ENCODE data around the gene SLC49A4.

Gene SLC49A4

DNA sequence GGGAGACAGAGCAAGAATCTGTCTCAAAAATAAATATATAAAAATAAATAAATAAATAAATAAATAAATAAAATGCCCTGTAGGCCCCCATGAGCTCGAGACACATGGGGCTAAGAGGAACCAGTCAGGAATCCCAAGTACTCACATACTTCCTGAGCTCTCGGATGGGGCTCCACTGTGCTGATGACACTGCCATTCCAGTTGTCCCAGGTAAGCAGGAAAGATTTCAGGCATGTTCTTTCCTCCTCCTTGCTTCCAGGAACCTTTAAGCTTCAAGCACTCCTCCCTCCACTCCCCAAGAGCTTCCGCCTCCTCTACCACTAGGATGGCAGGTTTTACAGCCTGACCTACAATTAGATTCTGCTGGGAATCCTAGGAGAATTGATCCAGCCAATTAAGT lies 113.4 kb downstream of the SLC49A4 start:
- no peak for DNase-seq (ENCODE audit: low read depth in 2 of 2)

DNA sequence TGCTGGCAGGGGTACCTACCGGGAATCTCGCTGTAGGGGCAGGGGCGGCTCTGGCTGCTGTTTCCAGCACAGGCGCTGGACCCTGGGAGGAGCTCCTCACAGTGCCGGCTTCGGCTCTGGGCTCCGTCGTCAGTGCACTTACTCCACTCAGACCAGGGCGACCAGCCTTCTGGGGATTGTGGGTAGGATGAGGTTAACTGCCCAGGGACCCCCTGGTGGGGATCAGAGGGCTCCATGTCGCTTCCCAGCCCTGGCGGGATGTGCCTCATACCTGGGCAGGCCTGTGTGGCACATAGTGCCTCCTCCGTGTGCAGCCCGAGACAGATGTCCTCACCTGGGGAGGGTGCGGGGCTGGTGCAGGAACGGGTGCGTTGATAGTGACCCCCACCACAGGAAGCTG lies 117.0 kb downstream of the SLC49A4 start:
- no peak for DNase-seq (ENCODE audit: low read depth in 2 of 2)

GRCh38 chr3:122912772-122913538 lies 118.1 kb downstream of the SLC49A4 start:
- DNase-seq (ENCODE audit: low read depth in 2 of 2): no peak

DNA sequence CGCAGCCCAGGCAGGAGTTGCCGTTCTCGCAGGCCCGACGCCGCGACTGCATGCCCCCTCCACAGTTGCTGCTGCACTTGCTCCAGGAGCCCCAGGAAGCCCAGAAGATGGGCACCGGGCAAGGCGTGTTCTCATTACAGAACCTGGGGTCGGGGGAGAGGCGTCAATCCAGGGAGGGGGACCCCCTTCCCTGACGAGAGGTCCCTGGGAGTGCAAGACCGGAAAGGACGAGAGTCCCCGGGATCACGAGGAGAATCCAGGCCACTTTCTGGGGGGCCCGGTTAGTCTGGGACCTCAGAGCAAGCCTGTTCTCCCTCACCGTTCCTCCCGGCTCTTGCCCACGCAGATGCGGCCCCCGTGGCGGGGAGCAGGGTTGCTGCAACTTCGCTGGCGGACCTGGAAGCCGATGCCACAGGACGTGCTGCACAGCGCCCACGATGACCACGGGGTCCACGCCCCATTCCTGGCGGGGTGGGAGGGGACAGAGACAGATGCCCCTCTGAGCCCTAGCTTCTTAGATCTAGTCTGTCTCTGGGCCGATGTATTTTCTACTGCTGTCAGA lies 118.8 kb downstream of the SLC49A4 start:
- no peak for DNase-seq (ENCODE audit: low read depth in 2 of 2)

- DNase-seq (ENCODE audit: low read depth in 2 of 2): no peak
Observed at GRCh38 chr3:122915300-122916055, 120.6 kb downstream of the SLC49A4 start.

- no peak for DNase-seq (ENCODE audit: low read depth in 2 of 2)
Observed at GRCh38 chr3:122916084-122916483, 121.2 kb downstream of the SLC49A4 start.

- no peak for DNase-seq (ENCODE audit: low read depth in 2 of 2)
Observed at GRCh38 chr3:122916580-122916979, 121.7 kb downstream of the SLC49A4 start.

DNA sequence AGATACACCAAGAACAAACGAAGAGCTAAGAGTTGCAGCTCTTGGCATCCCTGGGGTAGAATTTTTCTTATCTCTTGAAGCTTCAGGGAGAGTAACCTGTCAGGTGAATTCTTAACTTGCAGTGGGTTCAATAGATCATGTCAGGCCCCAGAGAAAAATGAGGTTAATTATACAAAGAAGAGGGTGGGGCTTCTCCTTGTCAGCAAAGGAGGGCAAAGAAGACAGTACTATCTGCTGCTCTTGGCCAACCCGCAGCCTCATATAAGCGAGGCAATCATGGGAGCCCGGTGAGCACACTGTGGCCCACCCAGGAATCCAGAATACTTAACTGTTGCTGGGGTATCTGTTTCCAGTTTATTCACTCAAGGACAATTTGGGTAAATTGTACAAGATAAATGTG lies 122.5 kb downstream of the SLC49A4 start:
- no peak for DNase-seq (ENCODE audit: low read depth in 2 of 2)

- DNase-seq (ENCODE audit: low read depth in 2 of 2): no peak
Observed at GRCh38 chr3:122918576-122919290, 123.9 kb downstream of the SLC49A4 start.

- no peak for DNase-seq (ENCODE audit: low read depth in 2 of 2)
Observed at GRCh38 chr3:122919291-122919610, 124.4 kb downstream of the SLC49A4 start.

DNA sequence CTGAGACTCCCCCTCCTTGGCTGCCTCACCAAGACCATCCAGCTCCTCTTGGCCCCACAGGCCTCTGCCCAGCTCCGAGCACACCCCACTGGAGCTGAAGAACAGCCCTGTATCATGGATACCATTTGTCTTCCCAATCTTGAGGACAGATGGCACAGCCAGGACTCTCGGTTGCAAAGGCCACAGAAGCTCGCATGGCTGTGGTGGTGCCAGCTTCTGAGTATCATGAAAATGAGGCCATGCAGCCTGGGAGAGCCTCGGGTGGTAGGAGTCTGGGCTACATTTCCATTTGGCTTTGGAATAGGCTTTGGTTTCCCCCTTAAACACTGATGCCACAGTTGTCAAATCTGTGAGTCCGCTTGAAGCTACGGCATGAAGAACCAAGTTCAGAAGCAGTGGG lies 126.1 kb downstream of the SLC49A4 start:
- no peak for DNase-seq (ENCODE audit: low read depth in 2 of 2)

DNA sequence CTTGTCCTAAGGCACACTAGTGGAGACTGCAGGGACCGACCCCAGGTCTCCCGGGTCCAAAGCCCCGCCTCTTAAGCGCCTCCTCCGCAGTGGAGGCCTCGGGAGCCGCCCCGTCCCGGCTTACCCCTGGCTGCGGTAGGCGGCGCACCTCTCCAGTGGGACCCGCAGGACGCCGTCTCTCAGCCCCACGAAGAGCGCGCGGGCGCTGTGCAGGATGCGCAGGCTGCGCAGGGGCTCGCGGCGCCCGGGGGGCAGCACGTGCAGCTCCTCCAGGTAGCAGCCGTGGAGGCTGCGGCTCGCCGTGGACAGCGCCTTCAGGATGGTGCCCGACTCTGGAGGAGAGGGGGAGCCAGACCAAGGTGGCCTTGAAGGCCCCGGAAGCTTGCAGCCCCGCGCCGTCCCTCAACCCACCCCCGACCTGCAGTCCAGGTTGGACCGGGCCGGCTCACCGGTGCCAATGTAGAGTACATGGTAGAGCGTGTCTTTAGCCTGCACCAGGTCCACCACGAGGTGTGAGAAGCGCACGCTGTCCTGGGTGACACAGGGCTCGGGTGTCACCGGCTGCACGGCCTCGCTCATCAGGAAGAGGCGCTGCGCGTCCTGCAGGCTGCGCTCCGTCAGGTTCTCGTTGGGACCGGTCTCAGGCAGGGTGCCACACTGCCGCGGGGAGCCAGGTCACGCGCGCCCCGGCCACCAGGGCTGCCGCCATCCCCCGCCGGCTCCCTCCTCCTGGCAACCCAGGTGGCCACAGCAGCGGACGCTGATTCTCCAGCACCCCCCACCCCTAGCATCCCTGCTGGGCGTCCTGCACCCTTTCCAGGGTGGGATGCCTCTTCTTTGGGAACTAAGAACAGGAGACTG lies 127.2 kb downstream of the SLC49A4 start:
- DNase-seq (ENCODE audit: low read depth in 2 of 2): no peak

DNA sequence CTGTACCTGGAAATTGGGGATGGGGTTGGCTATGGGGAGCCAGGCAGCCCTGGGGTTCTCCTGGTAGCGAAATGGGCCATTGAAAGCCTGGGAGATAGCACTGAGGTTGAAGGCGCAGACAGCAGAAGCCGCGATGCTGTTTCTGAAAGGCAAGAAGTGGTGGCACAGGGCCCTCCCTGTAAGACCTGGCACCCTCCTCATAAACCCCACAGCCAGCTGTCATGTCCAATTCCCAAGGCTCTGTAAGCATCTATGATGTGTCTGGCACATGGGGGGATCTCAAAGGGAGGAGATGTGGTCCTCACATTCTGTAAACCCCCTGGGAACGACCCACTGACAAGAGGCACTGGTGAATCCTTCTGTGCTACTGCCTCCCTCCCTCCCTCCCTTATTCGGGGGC lies 128.7 kb downstream of the SLC49A4 start:
- DNase-seq (ENCODE audit: low read depth in 2 of 2): no peak

- no peak for DNase-seq (ENCODE audit: low read depth in 2 of 2)
Observed at GRCh38 chr3:122924056-122924455, 129.2 kb downstream of the SLC49A4 start.

DNA sequence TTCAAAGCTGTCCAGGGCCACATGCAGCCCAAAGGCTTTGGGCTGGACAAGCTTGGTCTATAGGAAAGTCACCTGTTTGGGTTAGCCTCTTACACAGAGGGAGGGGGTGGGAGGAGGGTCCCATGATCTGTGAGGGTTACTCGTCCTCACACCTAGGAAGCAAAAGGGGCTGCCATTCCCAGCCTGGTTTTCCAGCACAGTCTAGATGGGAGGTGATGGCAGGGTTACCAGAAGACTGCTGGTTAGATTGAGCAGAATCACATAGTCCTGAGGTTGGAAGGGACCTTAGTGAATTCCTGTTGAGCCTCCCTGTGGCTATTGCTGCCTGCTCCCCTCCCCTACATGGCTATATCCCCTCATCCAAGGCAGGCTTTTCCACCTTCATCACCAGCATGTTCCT lies 130.9 kb downstream of the SLC49A4 start:
- no peak for DNase-seq (ENCODE audit: low read depth in 2 of 2)

DNA sequence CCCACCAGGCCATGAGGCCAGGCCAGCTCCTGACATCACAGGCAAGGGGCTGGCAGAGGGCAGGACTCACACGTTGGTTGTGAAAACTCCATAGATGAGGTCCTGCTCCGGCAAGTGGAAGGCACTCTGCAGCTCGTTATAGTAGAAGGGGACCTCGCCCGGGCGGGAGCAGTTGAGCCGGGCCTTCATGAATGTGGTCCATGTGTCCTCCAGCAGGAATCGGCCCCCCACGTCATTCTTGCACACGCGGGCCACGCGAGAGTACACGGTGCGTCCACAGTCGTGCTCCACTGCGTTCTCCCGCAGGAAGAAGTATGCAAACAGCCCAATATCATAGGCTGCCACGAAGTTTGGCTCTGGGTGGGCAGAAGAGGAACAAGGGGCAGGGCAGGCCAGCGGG lies 131.5 kb downstream of the SLC49A4 start:
- no peak for DNase-seq (ENCODE audit: low read depth in 2 of 2)

DNA sequence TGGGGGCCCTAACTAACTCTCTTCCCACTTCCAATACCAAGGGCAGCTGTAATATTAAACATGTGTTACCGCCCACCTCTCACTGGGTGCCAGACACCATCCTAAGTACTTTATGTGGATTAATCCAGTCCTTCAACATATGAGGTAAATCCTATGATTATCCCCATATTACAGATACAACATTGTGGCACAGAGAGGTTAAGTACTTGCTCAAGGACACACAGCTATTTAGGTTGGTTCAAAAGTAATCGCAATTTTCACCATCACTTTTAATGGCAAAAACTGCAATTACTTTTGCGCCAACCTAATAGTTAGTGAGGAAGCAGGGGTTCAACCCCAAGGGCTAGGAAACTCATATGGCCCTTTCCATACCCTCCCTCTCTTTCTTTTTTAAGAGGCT lies 131.9 kb downstream of the SLC49A4 start:
- DNase-seq (ENCODE audit: low read depth in 2 of 2): no peak

DNA sequence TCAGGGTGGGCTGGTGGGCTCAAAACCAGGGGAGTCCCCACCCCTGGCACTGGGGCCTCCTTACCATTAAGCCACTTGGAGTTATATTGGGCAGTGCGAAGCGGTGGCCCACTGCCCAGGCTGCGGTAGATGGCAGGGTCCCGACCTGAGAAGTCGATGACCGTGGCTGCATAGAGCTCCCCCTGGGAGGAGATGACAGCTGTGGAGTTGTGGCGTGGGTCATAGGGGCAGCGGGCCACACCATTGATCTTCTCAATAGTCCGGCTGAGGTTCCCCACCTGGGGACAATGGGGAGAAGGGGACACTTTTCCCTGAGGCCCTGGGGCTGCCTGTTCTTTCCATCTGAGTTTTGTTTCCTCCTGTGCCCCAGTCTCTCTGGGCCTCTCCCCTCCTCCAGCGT lies 132.9 kb downstream of the SLC49A4 start:
- DNase-seq (ENCODE audit: low read depth in 2 of 2): no peak

DNA sequence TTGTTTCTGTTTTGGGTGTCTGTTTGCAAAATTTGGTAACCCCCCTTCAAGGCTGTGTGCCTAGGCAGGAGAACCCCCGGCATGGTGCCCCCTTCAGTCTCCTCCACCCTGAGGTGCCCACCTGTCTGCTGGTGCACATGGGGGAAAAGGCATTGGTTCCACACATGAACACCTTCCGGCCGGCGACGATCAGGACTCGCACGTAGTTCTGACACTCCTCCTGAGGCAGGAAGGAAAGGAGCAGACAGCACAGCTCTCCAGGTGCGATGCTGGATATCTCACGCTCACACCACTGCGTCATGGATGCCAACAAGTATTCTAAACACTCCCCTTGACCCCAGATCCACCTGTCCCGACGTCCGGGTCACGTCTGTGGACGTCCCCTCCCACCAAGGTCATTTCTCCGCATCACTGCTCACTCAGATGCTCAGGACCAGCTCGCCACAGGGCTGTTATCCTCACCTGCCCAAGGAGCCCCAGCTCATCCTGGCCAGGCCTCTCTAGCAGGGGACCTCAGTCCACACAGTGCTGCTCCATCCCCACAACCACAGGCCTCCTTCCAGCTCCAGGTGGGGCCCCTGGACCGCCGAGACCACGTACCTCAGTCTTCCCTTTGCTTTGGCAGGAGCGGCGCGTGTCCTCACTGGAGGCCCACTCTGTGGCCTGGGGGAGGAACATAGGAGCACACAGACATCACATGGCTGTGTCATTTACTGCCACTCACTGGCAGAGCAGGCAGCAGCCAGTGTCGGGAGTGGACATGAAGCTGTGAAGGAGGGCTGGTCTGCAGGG lies 133.7 kb downstream of the SLC49A4 start:
- DNase-seq (ENCODE audit: low read depth in 2 of 2): no peak

- no peak for DNase-seq (ENCODE audit: low read depth in 2 of 2)
Observed at GRCh38 chr3:122929188-122930062, 134.6 kb downstream of the SLC49A4 start.
